Endothelial cell of umbilical vein (primary cell): Measurements from ENCODE around the gene UQCC2. TPM values are rescaled to one million over a fixed set of nuclear protein-coding genes. Genes with fewer than 3 reads are reported as not detected.

Experiments used
- BruUV-seq: library from RNA; stranded (reverse); fragments of 400-500 nt; replicated peaks from 2 replicates; lab custom pipeline; 2021; lab: Mats Ljungman, UMichigan
- CTCF ChIA-PET: fragments of 300-600, 350-600 bp; sonication (Branson Sonifier 250); formaldehyde crosslinking; loops from one replicate; lab custom pipeline; 2021; ENCODE audit warnings: antibody characterized with exemption, inconsistent platforms; lab: Charles Lee
- POLR2A ChIA-PET: fragments of 300-600, 350-600 bp; sonication (Branson Sonifier 250); formaldehyde crosslinking; loops from one replicate; lab custom pipeline; 2021; ENCODE audit warnings: antibody characterized with exemption, inconsistent platforms; lab: Charles Lee
- DNase-seq: peaks from one replicate; pipeline ENCODE4 v3.0.0-alpha.2; 2011; ENCODE audit warnings: low read depth, low spot score
- FAIRE-seq: peaks from 2 replicates; lab custom pipeline; 2011; peaks lifted over from hg19 to GRCh38; lab: Jason Lieb, UNC
- H2AFZ ChIP-seq: 2 replicates; pipeline ENCODE4 v1.6.0; 2012; ENCODE audit warnings: low read depth, low read length, control low read depth, inconsistent platforms
- H3K27ac ChIP-seq: 2 replicates; pipeline ENCODE4 v1.5.1; 2011; ENCODE audit warnings: low read depth, mild to moderate bottlenecking, control low read depth, low read length, moderate library complexity; ENCODE audit not compliant: insufficient read depth
- H3K27me3 ChIP-seq, 2 experiments: 2 replicates each; pipeline versions ENCODE4 v1.6.0 to v1.6.1; 2011; ENCODE audit warnings: low read length in 2 of 2, mixed read lengths in 1 of 2; ENCODE audit not compliant: control insufficient read depth in 2 of 2, insufficient read depth in 2 of 2
- H3K36me3 ChIP-seq, 2 experiments: 2 replicates in 1 of 2; 3 replicates in 1 of 2; pipeline ENCODE4 v1.5.1; 2011; ENCODE audit warnings: low read length in 2 of 2, mild to moderate bottlenecking in 1 of 2, moderate library complexity in 1 of 2; ENCODE audit not compliant: control insufficient read depth in 2 of 2, insufficient read depth in 2 of 2; ENCODE audit errors: extremely low read depth in 1 of 2
- H3K4me1 ChIP-seq: 3 replicates; pipeline ENCODE4 v1.5.1; 2011; ENCODE audit warnings: mild to moderate bottlenecking, low read length; ENCODE audit not compliant: control insufficient read depth, insufficient read depth; ENCODE audit errors: extremely low read depth
- H3K4me2 ChIP-seq: 2 replicates; pipeline ENCODE4 v1.6.1; 2011; ENCODE audit warnings: low read length, control low read depth, mixed read lengths; ENCODE audit not compliant: insufficient read depth
- H3K4me3 ChIP-seq, 3 experiments: fragments of 200-600 bp in 1 of 3; sonication (generic), shearing (Covaris generic) in 1 of 3; replicated peaks in 1 of 3; 2 replicates each; pipeline ENCODE4 v1.5.1; 2011 to 2016; ENCODE audit warnings: control low read depth in 3 of 3, low read length in 3 of 3, mild to moderate bottlenecking in 2 of 3, inconsistent platforms in 1 of 3, low read depth in 1 of 3, moderate library complexity in 1 of 3; ENCODE audit not compliant: insufficient read depth in 1 of 3
- H3K79me2 ChIP-seq: 2 replicates; pipeline ENCODE4 v1.6.0; 2012; ENCODE audit warnings: low read length, inconsistent platforms; ENCODE audit not compliant: control insufficient read depth, insufficient read depth
- H3K9ac ChIP-seq: replicated peaks from 2 replicates; pipeline ENCODE3; 2011; ENCODE audit warnings: low read length, control low read depth; ENCODE audit not compliant: insufficient read depth; ENCODE audit errors: extremely low read depth
- H3K9me1 ChIP-seq: replicated peaks from 3 replicates; pipeline ENCODE4 v1.6.0; 2011; ENCODE audit warnings: mild to moderate bottlenecking, low read length; ENCODE audit not compliant: control insufficient read depth, insufficient read depth; ENCODE audit errors: extremely low read depth
- H3K9me3 ChIP-seq: replicated peaks from 2 replicates; pipeline ENCODE4 v1.5.1; 2012; ENCODE audit warnings: low read length, inconsistent platforms; ENCODE audit not compliant: control insufficient read depth, insufficient read depth
- H4K20me1 ChIP-seq: replicated peaks from 2 replicates; pipeline ENCODE3; 2011; ENCODE audit warnings: mild to moderate bottlenecking, low read length; ENCODE audit not compliant: control insufficient read depth, insufficient read depth; ENCODE audit errors: extremely low read depth
- EZH2 ChIP-seq: IDR thresholded peaks from 2 replicates; pipeline ENCODE4 v1.6.1; 2012; ENCODE audit warnings: borderline replicate concordance, low read depth, mild to moderate bottlenecking, moderate library complexity, low read length, inconsistent platforms; ENCODE audit not compliant: severe bottlenecking
- FOS ChIP-seq: IDR thresholded peaks from 2 replicates; pipeline ENCODE4 v1.6.1; 2011; ENCODE audit warnings: mild to moderate bottlenecking, low read length, moderate library complexity, borderline replicate concordance; ENCODE audit not compliant: insufficient read depth
- GATA2 ChIP-seq: IDR thresholded peaks from 2 replicates; pipeline ENCODE4 v1.7.0; 2011; ENCODE audit warnings: low read depth, mild to moderate bottlenecking, moderate library complexity, mixed read lengths, low read length; ENCODE audit not compliant: insufficient read length, insufficient read depth
- JUN ChIP-seq: IDR thresholded peaks from 2 replicates; pipeline ENCODE4 v1.6.1; 2011; ENCODE audit warnings: borderline replicate concordance, low read depth; ENCODE audit not compliant: insufficient read length, insufficient read depth
- MAX ChIP-seq: IDR thresholded peaks from 2 replicates; pipeline ENCODE4 v1.6.1; 2011; ENCODE audit not compliant: insufficient read depth, insufficient read length
- MYC ChIP-seq: IDR thresholded peaks from one replicate; pipeline ENCODE4 v1.6.1; 2011; ENCODE audit warnings: mild to moderate bottlenecking, low read depth, low read length
- POLR2A ChIP-seq: IDR thresholded peaks from 2 replicates; pipeline ENCODE4 v1.6.1; 2012; ENCODE audit warnings: low read depth, mild to moderate bottlenecking, control low read depth, low read length
- POLR2AphosphoS5 ChIP-seq: IDR thresholded peaks from 2 replicates; pipeline ENCODE4 v1.6.1; 2012; ENCODE audit warnings: low read depth, mild to moderate bottlenecking, control low read depth, low read length, moderate library complexity; ENCODE audit not compliant: insufficient read depth
- dilution Hi-C: fragments of 300-500 bp; cut with MboI; formaldehyde crosslinking; loops from one replicate; pipeline ENCODE4 v1.15.0; 2019; ENCODE audit warnings: low sequenced_read_pairs; ENCODE audit not compliant: extremely low pct_ligation_motif_present
- intact Hi-C: fragments of 100-400 bp; cut with micrococcal nuclease; formaldehyde crosslinking; loops from one replicate; pipeline ENCODE4 v1.10.0; 2022
- polyA plus RNA-seq, 4 experiments: library from polyadenylated mRNA; depleted of rRNA in 3 of 4; stranded (reverse) in 3 of 4; unstranded in 1 of 4; fragments of >200 nt; gene quantifications; 2 replicates each; pipeline versions ENCODE4 v1.2.1 to v1.2.3, GENCODE V29; 2011 to 2012; ENCODE audit warnings: missing spikeins in 1 of 4
- total RNA-seq: library from RNA; stranded (reverse); gene quantifications from 2 replicates; pipeline ENCODE4 v1.2.3, GENCODE V29; 2021
- TF ChIP-seq, protein P1 (sequence below), 2 donors: IDR thresholded peaks; 1 replicate in 1 of 2; 2 replicates in 1 of 2; pipeline ENCODE4 v1.5.1; 2011; ENCODE audit warnings: low read length in 2 of 2, mild to moderate bottlenecking in 2 of 2, moderate library complexity in 2 of 2, control low read depth in 1 of 2, inconsistent platforms in 1 of 2, low read depth in 1 of 2; ENCODE audit not compliant: insufficient read depth in 1 of 2; ENCODE audit errors: extremely low read depth in 1 of 2

UQCC2 gene
- total and polyA plus RNA-seq, 2 donors (not counting 3 experiments of a cell fraction or from before 2014, with no cell fraction given), result 46.3 to 95.3 TPM

DNA sequence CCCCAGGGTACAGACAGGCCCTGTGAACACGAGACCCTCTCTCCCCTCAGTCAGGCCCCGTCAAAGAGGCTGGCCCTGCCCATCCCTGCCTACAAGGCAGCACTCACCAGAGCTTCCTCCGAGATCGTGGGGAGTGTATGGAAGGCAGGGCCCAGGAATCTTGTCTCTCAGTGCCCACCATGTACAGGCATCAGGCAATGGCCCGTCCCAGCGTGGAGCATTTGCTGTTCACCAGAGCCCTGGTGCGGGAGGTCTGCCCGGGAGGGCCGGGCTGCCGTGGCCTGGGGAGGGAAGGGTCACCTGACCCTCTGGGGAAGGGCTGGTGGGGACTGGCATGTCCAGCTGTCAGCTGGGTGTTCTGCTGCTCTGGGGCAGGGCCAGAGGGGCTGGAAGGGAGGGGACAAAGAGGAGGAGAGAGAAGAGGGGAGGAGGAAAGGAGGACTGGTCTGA lies 35.2 kb upstream of the UQCC2 start, which contains the start of gene IP6K3:
Gene IP6K3 (minus strand): TSS at position 255 of the 450 bp plus-strand sequence. CDS start 11,429 bp downstream, outside the sequence.
- TF ChIP-seq POLR2AphosphoS5 (no peak), MAX (no peak), EZH2 (no peak), POLR2A (no peak), MYC (no peak), JUN (no peak), FOS (no peak), GATA2 (no peak)
- TF ChIP-seq, protein P1, sequence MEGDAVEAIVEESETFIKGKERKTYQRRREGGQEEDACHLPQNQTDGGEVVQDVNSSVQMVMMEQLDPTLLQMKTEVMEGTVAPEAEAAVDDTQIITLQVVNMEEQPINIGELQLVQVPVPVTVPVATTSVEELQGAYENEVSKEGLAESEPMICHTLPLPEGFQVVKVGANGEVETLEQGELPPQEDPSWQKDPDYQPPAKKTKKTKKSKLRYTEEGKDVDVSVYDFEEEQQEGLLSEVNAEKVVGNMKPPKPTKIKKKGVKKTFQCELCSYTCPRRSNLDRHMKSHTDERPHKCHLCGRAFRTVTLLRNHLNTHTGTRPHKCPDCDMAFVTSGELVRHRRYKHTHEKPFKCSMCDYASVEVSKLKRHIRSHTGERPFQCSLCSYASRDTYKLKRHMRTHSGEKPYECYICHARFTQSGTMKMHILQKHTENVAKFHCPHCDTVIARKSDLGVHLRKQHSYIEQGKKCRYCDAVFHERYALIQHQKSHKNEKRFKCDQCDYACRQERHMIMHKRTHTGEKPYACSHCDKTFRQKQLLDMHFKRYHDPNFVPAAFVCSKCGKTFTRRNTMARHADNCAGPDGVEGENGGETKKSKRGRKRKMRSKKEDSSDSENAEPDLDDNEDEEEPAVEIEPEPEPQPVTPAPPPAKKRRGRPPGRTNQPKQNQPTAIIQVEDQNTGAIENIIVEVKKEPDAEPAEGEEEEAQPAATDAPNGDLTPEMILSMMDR (IDR thresholded peaks at IDR 0.05; ENCODE audit: extremely low read depth in 1 of 2, insufficient read depth in 1 of 2, low read depth in 1 of 2, low read length in 2 of 2), result no peak

More for the DNA sequence above, 35.2 kb upstream of the UQCC2 start, which contains the start of gene IP6K3:
- peaks cover 4 to 9% of the 10 kb centered on the region in 2 experiments for H3K27me3 ChIP-seq
- no peaks in the 10 kb centered on the region for H3K36me3 ChIP-seq
- no TSS peak for BruUV-seq
- no peaks in the 10 kb centered on the region for H3K9me1 ChIP-seq
- H3K79me2 ChIP-seq, result no peaks in the 10 kb centered on the region
- no peaks in the 10 kb centered on the region for H3K4me1 ChIP-seq
- H3K9ac ChIP-seq, result no peak within 1 kb of the TSS
- POLR2A ChIA-PET, result no interaction called here
- intact Hi-C loops (no loop called here), dilution Hi-C loops (no loop called here)
- H2AFZ ChIP-seq, result no peak within 1 kb of the TSS
- no peak for DNase-seq
- no peak within 1 kb of the TSS for H3K27ac ChIP-seq
- H4K20me1 ChIP-seq, result no peaks in the 10 kb centered on the region
- no peaks in the 10 kb centered on the region for H3K9me3 ChIP-seq
- H3K4me3 ChIP-seq, result no peak within 1 kb of the TSS
- CTCF ChIA-PET, result interaction anchor here (0.9 to 7.7 kb wide), 8 partner anchors 9 to 409 kb away, joined by 3 to 122 read pairs (median 8); partner anchors contain the start of gene UQCC2
- FAIRE-seq, result no peak
- no peak within 1 kb of the TSS for H3K4me2 ChIP-seq
